Measurements from ENCODE around the gene GPHN. TPM values are rescaled to one million over a fixed set of nuclear protein-coding genes. Genes with fewer than 3 reads are reported as not detected.

The GPHN gene
- polyA plus RNA-seq, 2 of the 4 experiments (the other 2 are of a cell fraction), result 12.7 to 15.5 TPM

DNA sequence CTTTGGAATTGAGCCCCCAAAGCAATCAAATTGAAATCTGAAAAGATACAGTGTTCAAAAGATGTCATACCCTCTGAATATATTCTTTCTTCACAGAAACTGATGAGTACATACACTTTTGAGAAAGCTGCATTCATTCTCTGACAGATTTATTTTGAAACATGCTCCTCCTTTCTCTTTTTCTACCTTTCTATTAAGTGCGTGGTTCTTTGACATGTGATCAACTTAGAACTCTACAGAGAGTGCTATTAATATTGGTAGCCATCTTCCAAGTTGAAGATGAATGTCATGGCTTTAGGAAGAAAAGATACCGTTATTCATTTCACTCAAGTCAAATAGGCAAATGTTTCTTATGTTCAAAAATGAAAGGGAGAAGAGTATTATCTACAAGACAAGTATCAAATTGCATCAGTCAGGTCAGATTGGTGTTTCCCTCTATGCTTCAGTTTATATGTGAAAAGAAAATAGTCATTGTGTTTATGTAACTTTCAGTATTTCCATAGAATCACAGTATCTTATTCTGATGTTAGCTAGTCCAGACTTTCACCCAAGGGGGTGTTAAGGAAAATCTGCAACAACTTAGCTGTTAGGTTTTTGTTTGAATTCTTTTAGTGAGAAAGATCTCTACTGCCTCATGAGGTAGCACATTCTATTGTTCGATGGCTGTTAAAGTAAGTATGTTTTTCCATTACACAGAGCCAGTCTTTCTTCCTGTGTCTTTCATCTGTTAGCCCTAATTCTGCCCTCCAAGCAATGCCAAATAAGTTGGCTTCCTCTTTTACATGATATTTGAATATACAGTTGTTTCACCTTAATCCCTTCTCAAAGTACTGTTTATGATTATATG is 625.9 kb downstream of the GPHN start:
- 86% methylated on average over 3 of the region's 3 CpGs for WGBS (ENCODE audit: missing lambda C conversion rate)
- H3K4me3 ChIP-seq, result no peak overlapping the region
- DNase-seq (ENCODE audit: low read depth in 1 of 2, low spot score in 1 of 2) (no peak), ATAC-seq (no peak), FAIRE-seq (peak; percentile 78)
- no peaks in the 10 kb centered on the region for H3K9me3 ChIP-seq
- no peak overlapping the region for H3K27ac ChIP-seq
- H3K4me1 ChIP-seq, result no peaks in the 10 kb centered on the region
- ChIA-PET CTCF (interaction anchor here (0.7 to 1.0 kb wide), 2 partner anchors 10 kb away, joined by 3 to 6 read pairs; no protein-coding TSS in a partner anchor), POLR2A (no interaction called here)
- no peak overlapping the region for H3K4me2 ChIP-seq
- TF ChIP-seq TFCP2L1 (CRISPR knock-in tag; IDR thresholded peaks at IDR 0.05), result no peak
- no peak for TF ChIP-seq ZC3H11A (IDR thresholded peaks at IDR 0.05)
- no peak for TF ChIP-seq POLR2AphosphoS2 (conservative IDR thresholded peaks at IDR 0.05; ENCODE audit: low read length)
- no peak for TF ChIP-seq RCOR1 (IDR thresholded peaks at IDR 0.05; ENCODE audit: low read depth, low read length)
- no peak for TF ChIP-seq GATA3 (IDR thresholded peaks at IDR 0.05; ENCODE audit: borderline replicate concordance)
- TF ChIP-seq, protein P1, sequence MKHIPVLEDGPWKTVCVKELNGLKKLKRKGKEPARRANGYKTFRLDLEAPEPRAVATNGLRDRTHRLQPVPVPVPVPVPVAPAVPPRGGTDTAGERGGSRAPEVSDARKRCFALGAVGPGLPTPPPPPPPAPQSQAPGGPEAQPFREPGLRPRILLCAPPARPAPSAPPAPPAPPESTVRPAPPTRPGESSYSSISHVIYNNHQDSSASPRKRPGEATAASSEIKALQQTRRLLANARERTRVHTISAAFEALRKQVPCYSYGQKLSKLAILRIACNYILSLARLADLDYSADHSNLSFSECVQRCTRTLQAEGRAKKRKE (CRISPR knock-in tag; IDR thresholded peaks at IDR 0.05; ENCODE audit: low read depth), result no peak
- TF ChIP-seq FOXS1 (CRISPR knock-in tag; IDR thresholded peaks at IDR 0.05), result no peak
- TF ChIP-seq, protein P2, sequence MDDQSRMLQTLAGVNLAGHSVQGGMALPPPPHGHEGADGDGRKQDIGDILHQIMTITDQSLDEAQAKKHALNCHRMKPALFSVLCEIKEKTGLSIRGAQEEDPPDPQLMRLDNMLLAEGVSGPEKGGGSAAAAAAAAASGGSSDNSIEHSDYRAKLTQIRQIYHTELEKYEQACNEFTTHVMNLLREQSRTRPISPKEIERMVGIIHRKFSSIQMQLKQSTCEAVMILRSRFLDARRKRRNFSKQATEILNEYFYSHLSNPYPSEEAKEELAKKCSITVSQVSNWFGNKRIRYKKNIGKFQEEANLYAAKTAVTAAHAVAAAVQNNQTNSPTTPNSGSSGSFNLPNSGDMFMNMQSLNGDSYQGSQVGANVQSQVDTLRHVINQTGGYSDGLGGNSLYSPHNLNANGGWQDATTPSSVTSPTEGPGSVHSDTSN (IDR thresholded peaks at IDR 0.05), result no peak

DNA sequence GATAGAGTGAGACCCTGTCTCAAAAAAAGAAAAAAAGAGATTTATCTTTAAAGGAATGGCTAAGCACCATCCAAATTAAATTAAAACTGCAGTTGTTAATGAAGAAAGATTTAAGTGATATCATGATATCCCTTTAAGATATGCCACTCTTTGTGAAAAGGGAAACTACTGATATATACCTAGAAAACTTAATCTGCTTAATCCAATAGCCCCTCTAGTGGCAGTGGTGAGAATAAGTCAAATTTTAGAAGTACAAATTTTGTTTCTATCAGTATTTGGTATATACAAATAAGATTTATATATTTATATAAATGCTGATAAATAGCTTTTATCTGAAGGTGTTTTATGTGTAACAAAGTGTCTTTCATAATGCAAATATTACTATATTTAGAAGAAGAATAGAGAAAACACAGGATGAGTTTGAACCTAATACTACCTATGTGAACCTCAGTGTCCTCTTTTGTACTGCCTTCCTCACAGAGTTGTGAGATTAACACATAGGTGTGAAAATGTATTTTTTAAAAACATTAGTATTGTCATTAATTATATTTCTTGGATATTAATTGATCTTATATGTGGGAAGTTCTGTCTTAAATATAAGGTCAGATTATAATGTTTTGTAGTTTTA is 629.9 kb downstream of the GPHN start:
- H3K4me1 ChIP-seq, result no peaks in the 10 kb centered on the region
- no peak overlapping the region for H3K4me2 ChIP-seq
- DNase-seq (ENCODE audit: low read depth in 1 of 2, low spot score in 1 of 2), result peak; percentile 11 to 21
- no peak for ATAC-seq
- no peak overlapping the region for H3K27ac ChIP-seq
- no peak for FAIRE-seq
- ChIA-PET POLR2A (no interaction called here), CTCF (interaction anchor here (0.8 to 1.1 kb wide), 4 partner anchors 13 to 735 kb away, joined by 3 to 4 read pairs (median 3); no protein-coding TSS in a partner anchor)
- TF ChIP-seq RCOR1 (IDR thresholded peaks at IDR 0.05; ENCODE audit: low read depth, low read length) (no peak), RAD21 (conservative IDR thresholded peaks at IDR 0.05 in 1 of 2, IDR thresholded peaks at IDR 0.05 in 1 of 2) (peak; percentile 54 to 55)
- TF ChIP-seq, protein P3, sequence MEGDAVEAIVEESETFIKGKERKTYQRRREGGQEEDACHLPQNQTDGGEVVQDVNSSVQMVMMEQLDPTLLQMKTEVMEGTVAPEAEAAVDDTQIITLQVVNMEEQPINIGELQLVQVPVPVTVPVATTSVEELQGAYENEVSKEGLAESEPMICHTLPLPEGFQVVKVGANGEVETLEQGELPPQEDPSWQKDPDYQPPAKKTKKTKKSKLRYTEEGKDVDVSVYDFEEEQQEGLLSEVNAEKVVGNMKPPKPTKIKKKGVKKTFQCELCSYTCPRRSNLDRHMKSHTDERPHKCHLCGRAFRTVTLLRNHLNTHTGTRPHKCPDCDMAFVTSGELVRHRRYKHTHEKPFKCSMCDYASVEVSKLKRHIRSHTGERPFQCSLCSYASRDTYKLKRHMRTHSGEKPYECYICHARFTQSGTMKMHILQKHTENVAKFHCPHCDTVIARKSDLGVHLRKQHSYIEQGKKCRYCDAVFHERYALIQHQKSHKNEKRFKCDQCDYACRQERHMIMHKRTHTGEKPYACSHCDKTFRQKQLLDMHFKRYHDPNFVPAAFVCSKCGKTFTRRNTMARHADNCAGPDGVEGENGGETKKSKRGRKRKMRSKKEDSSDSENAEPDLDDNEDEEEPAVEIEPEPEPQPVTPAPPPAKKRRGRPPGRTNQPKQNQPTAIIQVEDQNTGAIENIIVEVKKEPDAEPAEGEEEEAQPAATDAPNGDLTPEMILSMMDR (IDR thresholded peaks at IDR 0.05), result peak; percentile 37; the same call in 2 of the 3 replicates
- TF ChIP-seq, protein P4, sequence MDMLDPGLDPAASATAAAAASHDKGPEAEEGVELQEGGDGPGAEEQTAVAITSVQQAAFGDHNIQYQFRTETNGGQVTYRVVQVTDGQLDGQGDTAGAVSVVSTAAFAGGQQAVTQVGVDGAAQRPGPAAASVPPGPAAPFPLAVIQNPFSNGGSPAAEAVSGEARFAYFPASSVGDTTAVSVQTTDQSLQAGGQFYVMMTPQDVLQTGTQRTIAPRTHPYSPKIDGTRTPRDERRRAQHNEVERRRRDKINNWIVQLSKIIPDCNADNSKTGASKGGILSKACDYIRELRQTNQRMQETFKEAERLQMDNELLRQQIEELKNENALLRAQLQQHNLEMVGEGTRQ (IDR thresholded peaks at IDR 0.05), result no peak
- H3K9me3 ChIP-seq, result no peaks in the 10 kb centered on the region
- H3K4me3 ChIP-seq, result no peak overlapping the region

DNA sequence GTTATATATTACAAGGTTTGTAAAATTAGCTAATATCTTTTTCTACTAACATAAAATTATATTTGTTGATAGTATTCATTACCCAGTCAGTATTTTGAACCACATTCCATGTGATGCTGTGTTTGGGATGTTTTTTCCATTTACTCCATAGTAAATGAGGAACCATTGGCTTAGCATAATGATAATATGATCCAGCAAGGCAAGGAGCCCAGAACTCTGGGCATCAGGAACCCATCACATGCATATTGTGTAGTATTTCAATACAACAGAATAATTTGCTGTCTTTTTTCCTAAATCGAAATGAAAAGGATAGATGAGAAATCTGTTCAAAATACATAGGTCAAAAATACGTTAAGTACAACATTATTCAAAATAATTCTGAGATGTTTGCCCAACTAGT is 632.6 kb downstream of the GPHN start:
- Histone ChIP-seq H3K4me3 (no peak overlapping the region), H3K27ac (no peak overlapping the region), H3K4me2 (no peak overlapping the region), H3K4me1 (no peaks in the 10 kb centered on the region), H3K9me3 (no peaks in the 10 kb centered on the region)
- CTCF ChIA-PET, result interaction anchor here (0.7 to 2.3 kb wide), 3 partner anchors 516 to 728 kb away, joined by 3 to 6 read pairs (median 4); no protein-coding TSS in a partner anchor
- ATAC-seq (no peak), DNase-seq (ENCODE audit: low read depth in 1 of 2, low spot score in 1 of 2) (no peak), FAIRE-seq (peak; percentile 32)
- WGBS (ENCODE audit: missing lambda C conversion rate), result 75% methylated on average over 2 of the region's 2 CpGs
- POLR2A ChIA-PET, result no interaction called here
- TF ChIP-seq ZNF302 (CRISPR knock-in tag; IDR thresholded peaks at IDR 0.05) (no peak), NPAS2 (CRISPR knock-in tag; IDR thresholded peaks at IDR 0.05; ENCODE audit: borderline replicate concordance) (no peak), MYC (IDR thresholded peaks at IDR 0.05; ENCODE audit: borderline replicate concordance, low read length) (no peak), RFX5 (IDR thresholded peaks at IDR 0.05) (no peak), POLR2AphosphoS2 (conservative IDR thresholded peaks at IDR 0.05; ENCODE audit: low read length) (no peak), HOXB5 (CRISPR knock-in tag; IDR thresholded peaks at IDR 0.05) (no peak), TP53 (CRISPR knock-in tag; IDR thresholded peaks at IDR 0.05) (no peak), ZFP36 (IDR thresholded peaks at IDR 0.05; ENCODE audit: borderline replicate concordance, partially characterized antibody) (no peak)
- TF ChIP-seq, protein P3 (IDR thresholded peaks at IDR 0.05), result no peak

Data from A549 (cell line).